GM21515 (cell line): Measurements from ENCODE around the gene CNTD1.
A peak's percentile ranks its signal among the peaks of the same experiment; 100 is the strongest.
"Not testable (repeated sequence)": the region's sequence is repeated elsewhere in the genome, so short reads cannot be mapped to it uniquely, and the experiment has no call there.

ENCODE experiments used
- ATAC-seq: cut with Tn5 transposase; IDR thresholded peaks from one replicate; pipeline ENCODE4 v1.9.1; 2021; ENCODE audit not compliant: unreplicated experiment

Gene CNTD1

GRCh38 chr17:42798383-42799380 lies at the start of gene CNTD1, which contains the start of gene COA3:
Gene CNTD1 (plus strand): TSS chr17:42798861. CDS start chr17:42799068, 207 bp downstream.
Gene COA3 (minus strand): TSS chr17:42798704. CDS start chr17:42798681, 23 bp downstream.
- ATAC-seq = peak; percentile 87

GRCh38 chr17:42748908-42749798 lies 49.5 kb upstream of the CNTD1 start:
- no peak for ATAC-seq

GRCh38 chr17:42750739-42751344 lies 47.8 kb upstream of the CNTD1 start:
- no peak for ATAC-seq

- no peak for ATAC-seq
Measured at GRCh38 chr17:42751628-42752027, 47.0 kb upstream of the CNTD1 start.

GRCh38 chr17:42754782-42755181 lies 43.9 kb upstream of the CNTD1 start:
- no peak for ATAC-seq

- ATAC-seq = no peak
Measured at GRCh38 chr17:42759982-42760651, 38.5 kb upstream of the CNTD1 start.

GRCh38 chr17:42760652-42761581 lies 37.7 kb upstream of the CNTD1 start, which contains the start of gene RAMP2:
Gene RAMP2 (plus strand): TSS chr17:42761227. CDS start chr17:42761262, 35 bp downstream.
- no peak for ATAC-seq

- ATAC-seq = no peak
Measured at GRCh38 chr17:42761638-42762037, 37.0 kb upstream of the CNTD1 start.

- no peak for ATAC-seq
Measured at GRCh38 chr17:42766124-42766523, 32.5 kb upstream of the CNTD1 start.

GRCh38 chr17:42767512-42767911 lies 31.1 kb upstream of the CNTD1 start:
- ATAC-seq = no peak

- not testable (repeated sequence) for ATAC-seq
Measured at GRCh38 chr17:42768006-42768405, 30.7 kb upstream of the CNTD1 start.

GRCh38 chr17:42769964-42770363 lies 28.7 kb upstream of the CNTD1 start:
- not testable (repeated sequence) for ATAC-seq

- no peak for ATAC-seq
Measured at GRCh38 chr17:42772945-42773289, 25.7 kb upstream of the CNTD1 start.

- ATAC-seq = peak; percentile 65
Measured at GRCh38 chr17:42773290-42774035, 25.2 kb upstream of the CNTD1 start, which contains the start of gene VPS25. Gene VPS25 (plus strand): TSS chr17:42773449. CDS start chr17:42773476, 27 bp downstream.

GRCh38 chr17:42774066-42774745 lies 24.5 kb upstream of the CNTD1 start:
- no peak for ATAC-seq

- no peak for ATAC-seq
Measured at GRCh38 chr17:42775534-42776098, 23.0 kb upstream of the CNTD1 start.

- ATAC-seq = no peak
Measured at GRCh38 chr17:42778570-42778969, 20.1 kb upstream of the CNTD1 start.
